T follicular helper cell (primary cell): ENCODE measurements around the gene NCOA1.
"Not testable (repeated sequence)": the region's sequence is repeated elsewhere in the genome, so short reads cannot be mapped to it uniquely, and the experiment has no call there.

Source experiments
- DNase-seq: peaks from one replicate; pipeline ENCODE4 v3.0.0-alpha.2; 2020; ENCODE audit warnings: low read depth

NCOA1 gene

GRCh38 chr2:24474053-24474452, 17.0 kb upstream of the NCOA1 start:
- DNase-seq = no peak

DNA sequence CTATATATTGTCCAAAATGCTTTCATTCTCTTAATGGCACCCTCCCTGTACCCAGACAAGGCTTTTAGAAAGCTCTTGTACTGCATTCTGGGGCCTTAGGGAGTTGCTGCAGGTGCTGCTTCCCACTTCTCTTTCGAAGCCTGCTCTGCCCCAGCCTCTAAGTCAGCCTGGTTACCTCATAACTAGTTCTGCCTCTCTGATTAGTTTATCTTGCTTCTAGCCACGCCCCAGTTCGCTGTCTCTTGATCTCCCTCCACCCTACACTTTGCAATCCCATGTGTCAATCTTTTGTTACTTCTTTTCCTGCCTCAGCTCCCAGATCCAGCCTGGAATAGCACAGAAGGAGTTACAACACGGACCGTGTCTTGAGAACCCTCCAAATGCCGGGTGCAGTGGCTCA, 13.8 kb upstream of the NCOA1 start:
- DNase-seq = no peak

- no peak for DNase-seq
Observed at GRCh38 chr2:24478243-24478642, 12.8 kb upstream of the NCOA1 start.

DNA sequence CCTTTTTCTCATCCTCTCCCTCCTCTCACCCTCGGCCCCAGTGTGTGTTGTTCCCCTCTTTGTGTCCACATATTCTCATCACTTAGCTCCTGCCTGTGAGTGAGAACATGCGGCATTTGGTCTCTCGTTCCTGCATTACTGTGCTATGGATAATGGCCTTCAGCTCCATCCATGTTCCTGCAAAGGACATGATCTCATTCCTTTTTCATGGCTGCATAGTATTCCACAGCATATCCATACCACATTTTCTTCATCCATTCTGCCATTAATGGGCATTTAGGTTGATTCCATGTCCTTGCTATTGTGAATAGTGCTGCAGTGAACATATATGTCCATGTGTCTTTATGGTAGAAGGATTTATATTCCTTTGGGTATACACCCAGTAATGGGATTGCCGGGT, 10.8 kb upstream of the NCOA1 start:
- DNase-seq = no peak

DNA sequence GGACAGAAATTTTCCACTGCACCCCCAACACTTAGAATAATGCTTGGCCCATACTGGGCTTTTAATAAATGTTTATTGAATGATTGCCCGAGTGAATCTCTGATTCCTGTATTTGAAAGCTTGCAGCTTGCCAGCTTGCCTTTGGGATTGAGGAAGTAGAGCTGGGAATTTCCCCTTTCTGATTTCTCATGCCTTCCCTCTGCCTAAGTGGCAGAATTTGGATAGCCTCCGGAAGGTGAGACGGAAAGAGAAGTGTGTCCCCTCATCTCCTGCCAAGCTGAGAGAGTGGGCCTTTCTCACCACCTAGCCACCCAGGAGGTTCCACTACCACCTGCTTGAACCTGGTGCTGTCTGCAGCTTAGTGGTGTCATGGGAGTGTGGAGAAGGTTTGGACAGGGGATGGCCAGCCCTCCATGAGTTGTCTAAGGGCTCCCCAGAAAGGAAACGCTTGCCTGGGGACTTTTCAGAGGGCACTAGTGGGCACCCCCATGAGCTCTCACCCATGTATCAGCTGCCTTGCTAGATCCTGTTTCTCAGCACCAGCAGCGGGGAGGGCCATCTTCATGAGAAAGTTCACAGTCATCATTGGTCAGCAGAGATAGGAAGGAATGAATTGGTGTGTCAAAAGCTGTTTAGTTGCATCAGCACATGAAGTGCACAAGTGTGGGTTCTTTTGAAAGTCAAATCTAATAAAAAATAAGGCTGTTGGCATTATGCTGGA, 8.6 kb upstream of the NCOA1 start:
- no peak for DNase-seq

- no peak for DNase-seq
Observed at GRCh38 chr2:24482972-24483300, 8.1 kb upstream of the NCOA1 start.

DNA sequence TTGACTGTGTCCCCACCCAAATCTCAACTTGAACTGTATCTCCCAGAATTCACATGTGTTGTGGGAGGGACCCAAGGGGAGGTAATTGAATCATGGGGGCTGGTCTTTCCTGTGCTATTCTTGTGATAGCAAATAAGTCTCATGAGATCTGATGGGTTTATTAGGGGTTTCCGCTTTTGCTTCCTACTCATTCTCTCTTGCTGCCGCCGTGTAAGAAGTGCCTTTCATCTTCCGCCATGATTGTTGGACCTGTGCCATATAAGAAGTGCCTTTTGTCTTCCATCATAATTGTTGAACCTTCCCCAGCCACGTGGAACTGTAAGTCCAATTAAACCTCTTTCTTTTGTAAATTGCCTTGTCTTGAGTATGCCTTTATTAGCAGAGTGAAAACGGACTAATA, 6.4 kb upstream of the NCOA1 start:
- DNase-seq = not testable (repeated sequence)

DNA sequence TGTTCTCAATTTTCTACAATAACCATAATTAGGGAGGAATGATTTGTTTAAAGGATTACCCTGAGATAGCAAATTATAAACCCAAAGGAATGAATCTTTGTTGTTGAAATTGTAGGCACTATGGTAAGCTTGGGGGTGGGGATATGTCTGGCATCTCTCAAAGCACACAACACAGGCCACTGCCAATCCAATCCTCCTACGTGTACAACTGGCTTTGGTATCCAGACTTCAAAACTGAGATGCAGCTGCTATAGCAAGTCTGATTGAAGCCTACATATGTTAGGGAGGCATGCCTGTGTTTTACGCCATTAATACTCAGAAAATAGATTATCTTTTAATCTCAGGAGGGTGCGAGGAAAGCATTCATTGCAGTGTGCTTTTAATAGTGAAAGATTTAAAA, 5.9 kb upstream of the NCOA1 start:
- DNase-seq = no peak

DNA sequence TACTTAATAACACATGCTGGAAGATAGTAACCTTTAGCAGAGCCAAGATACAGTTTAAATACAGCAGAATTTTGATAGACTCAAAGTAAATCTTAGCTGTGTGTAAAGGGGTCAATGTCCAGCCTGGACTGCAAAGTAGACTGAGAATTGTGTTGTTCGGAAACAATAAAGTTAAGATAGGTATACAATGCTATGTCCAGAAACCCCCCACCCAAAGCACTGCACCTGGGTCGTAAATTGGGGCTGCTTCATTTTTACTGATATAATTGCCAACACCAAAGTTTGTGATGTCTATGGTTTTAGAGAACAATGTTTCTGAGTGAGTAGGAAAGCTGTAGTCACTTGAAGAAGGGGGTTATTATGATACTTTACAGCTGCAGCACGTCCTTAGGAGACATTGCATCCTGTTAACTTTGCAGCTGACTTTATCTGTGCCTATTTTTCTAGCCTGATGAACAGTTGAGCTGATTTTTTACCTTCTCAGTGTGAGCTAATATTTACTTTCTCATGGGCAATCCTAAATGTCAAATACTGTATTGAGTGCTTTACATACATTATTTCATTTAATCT, 4.3 kb upstream of the NCOA1 start:
- DNase-seq = no peak

GRCh38 chr2:24489465-24490180, 1.4 kb upstream of the NCOA1 start:
- DNase-seq = no peak

GRCh38 chr2:24490181-24490689, 819 bp upstream of the NCOA1 start:
- DNase-seq = no peak

GRCh38 chr2:24491542-24492420, 727 bp downstream of the NCOA1 start:
- peak; percentile 53 for DNase-seq

DNA sequence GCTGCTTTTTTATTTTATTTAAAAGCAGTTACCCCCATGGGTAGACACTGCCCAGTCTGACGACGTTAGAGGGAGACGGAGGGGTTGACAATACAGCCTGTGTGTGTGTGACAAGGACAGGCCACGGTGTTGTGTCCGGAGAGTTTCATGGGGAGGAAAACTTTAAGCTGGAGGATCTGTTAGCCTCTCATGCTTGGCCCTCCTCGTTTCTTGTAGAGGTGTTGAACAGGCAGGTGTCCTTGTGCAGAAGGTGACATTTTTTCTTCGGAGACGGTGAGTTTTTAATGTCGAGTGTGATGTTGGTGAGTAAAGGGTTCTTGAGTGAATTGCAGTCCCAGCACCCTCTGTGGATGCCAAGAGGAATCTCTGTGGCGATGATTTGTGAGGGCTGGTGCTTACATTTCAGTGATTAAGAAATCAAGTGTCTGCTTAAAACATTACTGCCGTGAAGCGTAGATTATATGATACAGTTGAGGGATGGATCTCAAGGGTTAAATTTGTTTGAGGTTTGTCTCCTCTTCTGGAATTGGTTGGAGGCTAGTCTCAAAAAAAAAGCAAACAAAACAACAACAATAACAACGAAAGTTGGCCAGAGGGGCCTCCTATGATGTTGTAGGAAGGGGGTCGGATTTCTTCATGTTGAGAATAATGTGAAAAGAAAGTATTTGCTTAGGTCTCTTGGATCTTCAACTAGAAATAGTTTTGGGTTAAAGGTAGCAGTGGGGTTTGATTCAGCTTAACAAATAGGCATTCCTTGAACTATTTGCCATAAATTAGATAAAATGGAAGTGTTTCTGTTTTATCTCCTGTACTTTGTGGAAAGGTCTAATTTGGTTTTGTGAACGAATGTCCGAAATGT, 1.6 kb downstream of the NCOA1 start:
- no peak for DNase-seq

DNA sequence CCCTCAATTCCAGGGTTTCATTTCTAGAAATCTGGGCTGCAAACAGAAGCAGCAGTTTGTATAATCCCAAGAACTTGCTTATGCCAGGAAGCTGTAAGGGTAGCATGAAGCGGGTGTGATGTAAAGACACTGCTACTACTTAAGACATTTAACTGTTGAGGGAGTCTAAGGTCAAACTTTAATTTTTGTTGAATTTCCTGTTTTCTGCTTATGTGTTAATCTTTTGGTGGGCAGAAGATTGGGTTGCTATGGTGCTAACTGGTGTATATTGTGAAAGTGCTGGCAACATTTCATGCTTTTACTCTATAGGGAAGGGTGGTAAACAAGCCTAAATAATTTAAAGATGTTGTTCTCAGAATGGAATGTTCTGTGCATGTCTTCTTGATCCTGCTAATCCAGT, 2.7 kb downstream of the NCOA1 start:
- DNase-seq = no peak

DNA sequence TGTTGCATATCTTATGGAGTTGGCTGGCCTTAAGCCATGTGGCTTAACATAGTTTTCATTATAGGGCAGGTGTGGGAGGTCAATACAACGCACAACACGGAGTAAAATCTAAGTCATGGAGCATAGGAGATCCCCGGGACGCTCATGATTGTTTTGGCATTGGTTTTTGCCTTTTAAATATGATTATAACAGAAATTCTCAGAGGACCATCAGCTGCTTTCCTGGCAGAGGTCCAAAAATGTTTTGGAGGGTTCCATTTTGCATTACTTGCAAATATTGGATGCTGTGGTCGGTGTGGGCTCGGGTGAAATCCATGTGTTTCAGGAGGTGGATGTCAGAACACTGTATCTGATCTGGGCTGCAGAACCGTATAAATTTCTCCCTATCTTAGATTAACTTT, 3.4 kb downstream of the NCOA1 start:
- DNase-seq = no peak

- no peak for DNase-seq
Observed at GRCh38 chr2:24495451-24495850, 4.4 kb downstream of the NCOA1 start.

DNA sequence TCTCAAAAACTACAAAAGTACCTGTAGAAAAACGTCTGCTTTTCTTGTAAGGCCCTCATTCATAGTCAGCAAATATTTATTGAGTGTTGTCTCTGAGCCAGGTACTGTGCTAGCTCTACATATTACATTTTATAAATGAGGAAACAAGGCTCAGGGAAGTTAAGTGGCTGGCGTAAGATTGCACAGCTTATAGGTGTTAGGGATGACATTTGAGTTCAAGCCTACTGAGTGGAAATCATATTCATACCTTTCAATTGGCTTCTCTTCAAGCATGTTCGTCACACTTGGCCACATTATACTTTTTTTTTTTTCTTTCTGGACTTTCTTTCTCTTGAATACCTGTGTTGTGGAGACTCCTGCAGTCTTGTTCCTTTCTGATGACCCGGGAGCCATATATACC, 5.9 kb downstream of the NCOA1 start:
- DNase-seq = no peak

DNA sequence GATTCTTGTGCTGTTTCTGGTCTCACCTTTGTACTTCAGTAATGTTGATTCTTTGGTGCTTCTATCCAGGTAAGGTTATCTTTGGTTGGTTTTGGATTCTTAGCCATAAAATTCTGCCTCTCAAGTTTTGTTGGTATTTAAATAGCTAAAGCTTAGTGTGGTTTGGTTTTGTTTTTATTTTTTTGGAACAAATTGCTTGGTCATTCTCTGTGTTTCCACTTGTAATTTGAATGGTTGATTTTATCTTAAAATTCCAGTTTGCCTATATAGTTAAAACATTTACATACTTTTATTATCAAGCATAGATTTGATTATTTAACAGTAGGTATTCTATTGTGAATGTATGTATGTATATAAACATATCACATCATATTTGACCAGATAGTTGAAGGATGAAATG, 6.6 kb downstream of the NCOA1 start:
- no peak for DNase-seq

DNA sequence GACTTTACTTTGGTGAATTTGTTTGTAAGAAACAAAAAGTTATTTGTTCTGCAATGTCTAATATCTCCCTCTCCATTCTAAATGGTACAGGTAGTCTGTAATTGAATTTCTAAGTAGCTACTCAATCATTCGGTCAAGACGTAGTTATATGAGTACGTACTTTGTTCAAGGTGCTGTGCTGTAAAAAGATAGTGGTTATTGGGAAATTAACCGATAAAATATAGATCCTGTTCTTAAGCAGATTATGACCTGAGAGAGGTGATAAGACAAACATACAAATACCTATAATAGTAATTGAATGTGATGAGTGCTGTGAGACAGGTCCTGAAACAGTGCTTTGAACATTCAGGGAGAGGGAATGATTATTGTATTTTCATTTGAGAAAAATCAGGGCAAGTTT, 7.1 kb downstream of the NCOA1 start:
- no peak for DNase-seq

GRCh38 chr2:24501813-24502212, 10.8 kb downstream of the NCOA1 start:
- DNase-seq = no peak

DNA sequence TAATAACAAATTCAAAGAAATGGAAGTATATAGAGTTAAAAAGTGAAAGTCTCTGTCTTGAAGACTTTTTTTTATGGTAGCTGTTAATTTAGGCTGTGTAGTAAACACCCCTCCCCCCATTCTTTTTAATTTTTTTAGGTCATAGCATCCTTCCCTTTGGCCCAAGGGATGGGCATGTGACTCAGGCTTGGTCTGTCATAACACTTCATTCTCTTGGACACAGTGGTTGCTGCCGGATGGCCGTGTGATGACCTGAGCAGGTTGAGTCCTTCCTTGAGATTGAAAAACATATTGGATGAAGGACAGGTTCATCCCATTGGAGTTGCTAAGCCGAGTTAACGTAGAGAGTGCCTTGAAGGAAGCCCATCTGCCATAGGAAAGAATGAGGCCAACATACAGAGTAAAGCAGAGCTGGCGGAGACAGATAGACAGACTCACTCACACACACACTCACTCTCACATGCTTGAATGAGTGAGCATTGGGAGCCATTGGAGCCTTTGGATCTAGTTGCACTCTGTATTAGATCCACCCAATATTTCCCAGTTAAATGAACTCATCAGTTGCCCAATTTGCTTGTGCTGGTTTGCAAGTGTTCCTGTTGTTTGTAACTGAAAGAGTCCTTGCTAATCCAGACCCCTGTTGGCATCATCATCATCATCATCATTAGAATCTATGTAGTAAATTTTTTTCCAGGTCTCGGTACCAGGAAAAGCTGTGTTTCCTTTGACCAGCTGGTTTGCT, 14.7 kb downstream of the NCOA1 start:
- DNase-seq = no peak
